NCI-H146 (cell line): ENCODE data around the gene METTL14.

Source experiments
- DNase-seq: peaks from one replicate; lab custom pipeline; 2025; lab: John Stamatoyannopoulos, UW

Gene METTL14

DNA sequence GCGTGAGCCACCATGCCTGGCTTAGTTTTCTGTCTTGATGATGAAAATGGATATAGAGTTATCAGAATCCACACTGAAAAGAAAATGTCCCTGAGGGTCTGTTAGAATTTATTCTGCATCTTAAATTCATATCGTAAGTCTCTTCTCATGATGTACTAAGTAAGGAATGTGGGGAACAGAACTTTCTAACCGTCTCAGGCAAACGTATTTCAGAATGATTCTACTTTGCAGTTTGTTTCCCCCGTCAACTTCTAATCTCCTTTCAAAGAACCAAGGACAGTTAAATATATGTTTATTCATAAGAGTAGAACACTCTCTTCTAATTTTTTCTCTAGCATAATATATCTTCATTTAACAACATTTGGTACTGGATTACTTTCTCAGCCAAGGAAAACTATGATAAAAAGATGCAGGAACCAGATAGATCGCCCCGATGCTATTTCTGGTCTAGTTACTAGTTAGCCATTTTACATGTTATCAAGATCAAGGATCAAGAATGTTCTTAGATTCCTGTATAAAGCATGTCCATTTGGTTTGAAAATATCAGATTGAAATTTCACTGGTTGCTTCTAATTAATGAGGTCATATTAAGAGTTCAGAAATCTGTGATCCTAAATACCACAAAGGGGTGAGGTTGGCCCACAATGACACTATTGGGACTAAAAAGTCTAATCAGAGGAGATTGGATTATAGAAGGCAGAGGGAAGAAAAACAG, 49.5 kb downstream of the METTL14 start:
- no peak for DNase-seq

DNA sequence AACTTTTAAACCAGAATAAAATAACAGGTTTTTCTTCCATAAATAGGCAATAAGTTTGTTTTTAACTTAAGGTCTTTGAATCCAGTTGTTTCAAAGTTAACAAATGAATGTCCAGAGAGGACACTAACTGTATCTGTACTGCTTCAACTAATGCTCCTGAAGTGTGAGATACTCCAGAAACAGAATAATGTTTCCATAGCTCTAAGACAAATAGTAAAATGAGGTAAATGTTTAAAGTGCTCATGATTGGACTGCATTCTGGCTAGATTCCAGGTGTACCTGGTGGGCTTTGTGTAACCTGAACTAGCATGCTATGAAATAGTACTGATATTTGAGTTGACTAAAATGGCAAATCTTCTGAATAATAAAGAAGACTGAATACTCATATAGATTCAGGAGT, 51.7 kb downstream of the METTL14 start:
- DNase-seq = peak; percentile 13

DNA sequence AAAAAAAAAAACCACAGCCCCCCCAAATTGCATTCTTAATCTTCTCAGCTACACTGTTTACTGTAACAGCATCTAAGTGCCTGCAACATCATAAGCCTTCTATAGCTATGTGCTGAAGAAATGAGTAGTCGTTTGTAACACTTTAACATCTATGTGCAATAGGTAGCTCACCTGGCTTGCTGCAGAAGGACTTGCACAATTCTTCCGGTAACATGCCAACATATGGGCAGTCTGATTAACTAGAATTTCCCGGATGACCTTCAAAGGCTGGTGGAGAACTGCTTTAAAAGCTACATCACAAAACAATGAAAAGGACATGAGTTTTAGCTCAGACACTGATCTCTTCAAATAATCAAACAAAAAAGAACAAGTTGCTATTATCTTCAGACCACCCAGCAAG, 52.9 kb downstream of the METTL14 start:
- DNase-seq = no peak

DNA sequence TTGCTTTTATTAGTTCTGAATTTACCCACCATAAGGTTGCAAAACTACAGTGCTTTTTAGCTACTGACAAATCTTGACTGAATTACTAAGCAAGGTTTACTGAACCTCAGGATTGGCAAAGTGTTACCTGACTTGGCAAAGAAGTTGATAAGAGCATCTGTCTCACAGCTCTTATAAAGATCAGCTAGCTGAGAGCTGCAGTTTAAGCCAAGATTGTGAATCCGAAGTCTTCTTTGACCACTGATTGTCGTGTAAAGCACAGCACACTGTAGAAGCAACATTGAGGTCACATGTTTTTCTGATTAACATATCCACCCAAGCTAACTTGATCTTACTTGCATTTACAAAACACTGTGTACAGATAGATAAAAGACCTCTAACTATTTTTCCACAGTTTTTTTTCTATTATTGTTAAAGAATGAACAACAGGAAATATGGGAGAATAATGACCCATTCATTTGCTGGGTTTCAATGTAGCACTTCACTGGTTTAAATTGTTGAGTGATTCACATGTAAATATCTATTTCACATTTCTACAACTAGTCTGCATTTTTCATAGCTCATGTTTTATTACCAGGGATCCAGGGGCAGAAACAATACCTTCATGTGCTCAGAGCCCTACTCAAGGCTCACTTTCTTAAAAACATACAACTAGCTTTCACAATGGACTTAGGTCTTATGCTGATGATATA, 54.0 kb downstream of the METTL14 start:
- no peak for DNase-seq

DNA sequence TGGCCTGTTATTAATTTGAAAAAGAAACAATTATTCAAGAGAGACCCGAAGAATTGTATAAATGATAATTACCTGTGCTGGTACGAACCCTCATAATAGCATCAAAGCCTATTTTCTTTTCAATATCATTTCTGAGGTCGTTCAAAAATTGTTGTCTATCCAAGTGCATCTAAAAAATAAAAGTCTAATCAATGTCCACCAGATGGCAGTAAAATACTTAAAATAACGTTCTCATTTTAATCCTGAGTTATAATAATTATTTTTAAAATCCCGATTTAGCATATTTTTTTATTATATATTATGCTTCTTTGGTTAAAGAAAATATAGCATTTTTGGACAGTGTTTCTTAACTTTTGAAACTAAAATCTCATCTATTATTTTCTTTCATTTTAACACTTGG, 55.7 kb downstream of the METTL14 start:
- peak; percentile 4 for DNase-seq

DNA sequence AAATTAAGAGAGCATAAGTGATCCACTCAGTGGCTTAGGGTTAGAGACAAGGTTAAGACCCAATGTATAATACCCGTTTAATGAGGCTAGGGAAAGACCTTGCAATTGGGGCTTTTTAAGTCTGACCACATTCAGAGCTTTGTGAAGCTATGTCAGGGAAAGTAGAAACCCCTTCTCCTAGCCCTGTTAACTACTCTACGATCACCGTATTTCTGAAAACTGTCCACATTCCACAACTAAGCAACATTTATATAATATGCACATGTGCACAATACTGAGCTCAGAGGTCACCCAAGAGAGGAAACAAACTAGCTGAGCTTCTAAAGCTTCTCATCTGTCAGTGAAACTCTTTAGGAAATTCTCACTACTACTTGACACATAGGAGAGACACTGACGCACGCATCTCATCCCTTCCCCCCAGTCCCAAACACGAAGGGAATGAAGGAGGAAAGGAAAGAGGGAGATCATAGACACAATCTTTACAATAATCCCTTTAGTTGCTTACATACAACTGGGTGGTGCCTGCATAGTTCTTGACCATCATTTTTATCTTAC, 56.2 kb downstream of the METTL14 start:
- DNase-seq = no peak

DNA sequence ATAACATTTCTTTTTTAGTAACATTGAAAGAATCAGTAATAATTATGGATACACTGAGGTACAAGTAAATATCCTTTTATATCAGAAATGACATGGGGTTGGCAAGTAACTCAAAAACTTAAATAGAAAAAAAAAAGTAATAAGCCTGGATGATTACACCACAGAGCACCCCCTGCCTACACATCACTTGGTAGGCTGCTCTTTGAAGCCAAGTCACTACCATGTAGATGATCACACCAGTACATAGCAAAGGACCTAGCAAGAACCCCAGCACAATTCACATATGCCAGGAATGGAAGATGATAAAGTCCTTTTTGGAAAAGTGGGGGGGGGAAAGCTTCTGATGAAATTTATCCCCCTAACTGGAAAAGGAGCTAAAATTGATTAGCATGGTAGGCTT, 56.9 kb downstream of the METTL14 start:
- DNase-seq = no peak

DNA sequence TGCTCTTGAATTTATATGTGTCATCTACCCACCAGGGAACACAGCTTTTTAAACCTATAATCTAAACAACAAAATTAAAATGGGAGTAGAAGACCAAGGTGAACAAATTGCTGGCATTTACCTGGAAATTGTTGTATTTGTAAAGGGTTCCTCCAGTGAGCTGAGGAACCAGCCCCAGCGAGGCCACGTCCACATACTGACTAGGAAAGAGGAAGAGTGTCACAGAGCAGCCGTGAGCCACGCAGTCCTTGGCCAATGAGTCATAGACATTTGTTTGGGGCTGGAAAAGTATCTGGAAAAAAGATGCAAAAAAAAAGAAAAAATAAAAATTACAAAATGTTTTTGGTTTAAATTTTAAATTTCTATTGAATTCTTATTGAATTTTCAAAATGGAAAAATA, 58.7 kb downstream of the METTL14 start:
- DNase-seq = no peak

DNA sequence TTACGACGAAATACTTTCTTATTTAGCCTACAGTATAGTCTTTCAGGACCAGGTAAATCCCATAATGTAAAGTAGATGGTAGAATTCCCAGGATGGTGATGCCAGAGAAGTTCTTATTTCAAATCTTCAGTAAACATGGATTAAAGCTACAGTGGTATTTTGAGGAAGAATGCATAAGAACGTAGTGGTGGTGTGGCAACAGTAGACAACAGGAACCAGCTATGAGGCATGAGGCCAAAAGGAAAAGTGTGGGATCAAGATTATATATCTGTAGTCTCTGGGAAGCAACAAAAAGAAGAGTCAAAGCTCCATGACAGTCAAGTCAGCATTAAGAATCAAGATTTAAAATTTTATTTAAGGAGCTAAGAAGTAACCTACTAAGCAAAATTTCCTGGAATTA, 60.2 kb downstream of the METTL14 start:
- no peak for DNase-seq

DNA sequence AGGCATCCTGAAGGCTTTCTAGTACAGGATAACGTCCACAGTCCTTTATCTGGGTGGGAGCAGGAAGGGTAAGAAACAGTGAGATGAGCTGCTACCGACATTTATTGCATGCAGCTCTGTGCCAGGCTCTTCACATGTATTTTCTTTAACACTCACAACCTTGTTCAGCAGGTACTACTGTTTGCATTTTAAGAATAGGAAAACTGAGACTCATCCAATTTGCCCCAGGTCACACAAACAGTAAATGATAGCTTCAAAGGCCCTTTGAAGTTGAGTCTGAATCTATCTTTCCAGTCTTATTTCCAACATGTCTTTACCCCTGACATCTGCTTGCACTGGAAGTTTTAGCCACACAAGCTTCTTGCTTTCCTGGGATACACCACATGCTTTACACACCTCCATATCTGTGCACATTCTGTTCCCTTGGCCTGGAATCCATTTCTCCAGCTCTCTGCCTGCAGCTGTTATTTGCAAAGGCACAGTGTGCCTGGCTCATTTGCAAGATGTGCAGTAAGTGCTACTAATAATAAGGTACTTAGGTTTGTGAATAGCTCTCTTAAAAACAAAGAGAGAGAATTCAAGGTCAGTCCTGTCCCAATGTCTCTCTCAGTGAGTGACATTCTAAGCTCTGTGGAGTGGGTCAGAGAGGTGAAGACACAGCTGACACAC, 61.2 kb downstream of the METTL14 start:
- no peak for DNase-seq

DNA sequence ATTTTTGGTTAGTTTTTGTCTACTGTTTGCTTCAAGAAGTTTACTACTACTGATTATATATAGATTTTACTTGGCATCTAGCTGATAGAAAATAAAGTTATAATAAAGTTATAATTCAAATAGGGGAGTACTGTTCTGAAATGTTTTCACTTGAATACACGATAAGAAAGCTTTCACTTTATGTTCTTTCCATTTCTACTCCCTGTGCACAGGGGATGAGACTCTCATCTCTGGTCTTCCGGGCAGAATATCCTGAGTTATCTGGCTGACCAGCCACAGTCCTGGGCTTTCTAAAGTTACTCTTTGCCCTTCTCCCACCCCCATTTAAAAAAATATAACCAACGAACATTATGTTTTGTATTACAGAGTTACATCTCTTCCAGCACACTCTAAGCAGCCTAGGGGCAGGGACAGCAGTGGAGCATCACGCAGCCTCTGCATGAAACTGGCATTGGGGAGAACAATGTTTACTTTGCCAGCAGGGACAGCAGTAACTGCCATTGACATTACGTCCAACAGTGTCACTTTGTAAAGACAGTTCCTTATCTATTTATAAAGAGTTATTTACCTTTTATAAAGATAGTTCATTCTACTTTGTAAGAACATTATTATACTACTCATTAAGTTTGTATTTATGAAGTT, 64.3 kb downstream of the METTL14 start:
- DNase-seq = peak; percentile 81

DNA sequence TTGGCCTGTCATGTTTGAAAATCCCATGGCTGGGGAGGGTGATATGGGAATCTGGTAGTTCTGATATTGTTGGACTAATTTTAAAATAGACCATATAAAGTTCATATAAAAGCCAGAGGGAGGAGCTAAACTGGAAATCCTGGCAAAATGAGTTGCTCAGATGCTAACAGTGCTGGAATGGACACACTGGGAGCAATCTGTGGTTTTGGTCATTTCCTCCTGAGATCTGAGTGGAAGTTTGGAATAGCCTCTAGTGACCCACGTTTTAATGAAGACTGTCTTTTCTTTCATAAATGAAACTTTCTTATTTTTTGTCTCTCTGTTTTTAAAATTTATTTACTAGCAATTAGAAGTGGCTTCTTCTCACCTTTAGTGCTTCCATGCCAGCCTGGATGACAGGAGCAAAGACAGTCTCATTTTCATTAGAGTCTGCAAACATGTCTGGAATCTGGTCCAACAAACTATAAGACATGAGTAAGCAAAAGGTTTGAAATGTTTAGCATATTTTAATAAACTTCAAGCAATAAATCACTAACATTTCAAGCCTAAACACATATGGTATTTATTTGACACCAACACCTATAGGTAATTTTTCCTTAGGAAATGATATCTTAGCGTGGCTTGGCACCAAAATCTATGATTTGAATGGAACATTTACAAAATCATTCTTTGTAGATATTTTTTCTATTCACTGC, 66.6 kb downstream of the METTL14 start:
- no peak for DNase-seq

DNA sequence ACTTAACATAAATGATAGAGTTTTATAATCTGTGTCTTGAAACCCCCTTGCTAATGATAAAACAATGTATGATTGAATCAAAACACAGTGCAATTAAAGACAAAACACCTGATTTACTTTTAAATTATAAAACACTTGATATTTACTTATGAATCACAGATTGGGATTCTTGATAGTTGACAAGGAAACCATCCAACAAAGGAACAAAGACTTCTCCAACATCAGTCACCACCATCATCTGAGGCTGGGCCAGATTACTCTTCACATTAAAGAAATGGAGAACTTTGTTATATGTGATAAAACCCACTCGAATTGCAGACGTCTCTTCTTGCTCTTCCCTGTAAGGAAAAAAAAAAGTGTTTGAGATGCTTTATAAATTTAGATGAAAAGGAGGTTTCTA, 67.4 kb downstream of the METTL14 start:
- no peak for DNase-seq

DNA sequence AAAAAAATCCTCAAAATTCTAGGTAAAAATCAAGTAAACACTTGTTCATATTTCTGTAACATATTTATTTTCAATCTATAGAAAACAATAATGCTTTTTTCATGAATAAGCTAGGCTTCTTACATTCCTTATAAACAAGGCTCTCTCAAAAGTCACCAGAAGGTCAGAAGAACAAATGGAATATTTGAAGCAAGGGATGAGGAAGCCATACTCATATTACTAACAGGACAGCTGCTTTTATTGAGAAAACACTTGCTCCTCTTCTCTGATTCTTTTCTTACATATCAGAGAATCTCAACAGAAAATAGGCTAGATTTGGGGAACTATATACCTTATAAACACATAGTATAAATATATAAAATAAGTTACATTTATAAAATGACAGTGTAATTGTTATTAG, 67.9 kb downstream of the METTL14 start:
- no peak for DNase-seq

DNA sequence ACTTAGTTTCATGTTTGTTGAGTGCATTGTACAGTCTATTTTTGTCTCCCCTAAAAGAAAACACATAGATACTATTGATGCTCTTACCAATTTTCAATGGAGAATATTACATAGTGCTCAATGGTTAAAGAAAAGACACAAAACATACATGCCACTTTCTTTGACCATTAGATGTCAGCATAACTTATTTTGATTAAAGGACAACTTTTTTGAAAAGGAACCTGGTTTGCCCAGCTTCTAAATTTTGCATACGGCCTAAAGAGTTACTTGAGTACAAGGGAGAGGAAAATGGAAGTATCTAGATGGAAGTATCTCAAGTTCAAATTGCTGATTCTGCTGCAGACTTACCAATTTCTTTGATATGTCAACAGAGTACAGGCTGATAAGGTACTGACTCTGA, 68.5 kb downstream of the METTL14 start:
- DNase-seq = no peak

DNA sequence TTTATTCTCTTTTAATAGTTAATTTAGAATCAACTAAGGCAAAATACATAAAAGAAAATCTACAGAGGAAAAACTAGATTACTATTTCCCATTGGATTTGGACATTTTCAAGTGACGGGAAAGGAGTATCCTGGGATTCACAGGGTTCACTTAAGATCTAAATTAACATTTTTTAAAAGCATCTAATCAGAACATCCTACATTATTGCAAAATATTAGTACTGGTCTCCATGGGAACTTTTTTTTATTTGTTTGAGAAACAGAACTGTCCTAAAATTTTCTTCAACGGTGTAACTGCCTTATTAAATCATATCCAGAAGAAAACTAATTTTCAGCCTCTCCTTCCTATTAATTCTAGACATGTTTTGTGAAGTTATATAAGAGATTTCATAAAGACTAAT, 69.7 kb downstream of the METTL14 start:
- DNase-seq = no peak

DNA sequence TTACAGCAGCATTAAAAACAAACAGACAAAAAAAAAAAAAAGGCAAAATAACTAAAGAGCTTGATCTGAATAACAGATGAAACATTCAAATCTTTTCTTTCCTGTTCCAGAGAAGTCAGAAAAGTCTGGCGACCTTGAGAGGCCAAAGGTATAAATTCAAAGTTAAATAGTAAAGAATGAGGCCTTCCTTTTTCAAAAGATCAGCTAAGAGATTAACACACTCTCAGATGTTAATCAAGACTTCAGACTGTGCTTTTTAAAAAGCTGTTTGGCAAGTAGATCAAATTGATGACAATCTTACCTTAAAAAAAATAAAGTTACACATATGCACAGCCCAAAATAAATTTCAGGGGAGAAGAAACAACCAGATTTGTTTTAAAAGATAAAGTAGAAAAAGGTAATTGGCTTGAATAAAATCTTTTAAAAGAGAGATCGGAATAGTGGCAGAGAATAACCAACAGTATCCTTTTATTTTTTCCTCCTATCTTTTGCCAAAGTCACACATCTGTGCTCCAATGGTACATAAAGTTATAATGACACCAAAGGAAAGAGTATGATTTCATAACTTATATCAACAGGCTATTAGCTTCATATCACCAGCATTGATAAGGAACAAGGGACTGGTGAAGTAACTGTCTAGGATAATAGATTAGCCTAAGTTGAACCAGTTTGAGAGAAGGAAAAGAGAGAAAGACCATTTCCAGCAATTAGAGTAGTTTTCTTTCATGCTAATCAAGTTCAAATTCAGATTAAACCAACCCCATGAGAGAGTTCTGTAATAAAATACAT, 70.4 kb downstream of the METTL14 start:
- no peak for DNase-seq

DNA sequence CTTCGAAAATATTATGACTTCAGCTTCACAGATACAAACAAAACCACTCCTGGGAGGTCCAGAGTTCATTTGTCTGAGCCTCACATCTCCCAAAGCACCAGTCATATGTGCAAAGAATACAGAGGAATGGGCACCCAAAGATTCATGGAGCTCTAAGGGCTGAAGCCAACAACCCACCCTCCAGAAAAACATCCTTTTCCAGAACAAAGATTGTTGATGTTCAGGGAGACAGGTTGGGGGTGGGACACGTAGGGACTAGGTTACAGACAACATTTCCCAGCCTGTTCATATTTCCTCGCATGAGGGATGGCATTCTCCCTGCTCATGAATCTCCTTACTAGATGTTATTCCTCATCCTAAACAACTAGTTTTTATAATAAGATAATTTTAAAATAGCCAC, 71.2 kb downstream of the METTL14 start:
- no peak for DNase-seq

DNA sequence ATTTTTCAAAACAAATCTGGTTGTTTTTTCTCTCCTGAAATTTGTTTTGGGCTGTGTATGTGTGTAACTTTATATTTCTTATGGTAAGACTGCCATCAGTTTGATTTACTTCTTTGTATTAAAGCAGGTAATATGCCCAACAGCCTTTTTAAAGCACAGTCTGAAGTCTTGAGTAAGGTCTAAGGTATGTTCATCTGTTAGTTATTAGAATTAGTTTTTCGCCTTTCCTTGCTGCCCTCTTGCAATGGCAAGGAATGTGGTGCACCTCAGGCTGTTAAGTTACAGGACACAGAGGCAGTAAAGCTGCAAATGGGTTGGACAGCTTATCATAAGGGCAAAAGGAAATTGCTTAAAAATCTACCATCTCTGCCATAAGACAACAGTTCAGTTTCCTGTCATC, 71.8 kb downstream of the METTL14 start:
- DNase-seq = no peak

DNA sequence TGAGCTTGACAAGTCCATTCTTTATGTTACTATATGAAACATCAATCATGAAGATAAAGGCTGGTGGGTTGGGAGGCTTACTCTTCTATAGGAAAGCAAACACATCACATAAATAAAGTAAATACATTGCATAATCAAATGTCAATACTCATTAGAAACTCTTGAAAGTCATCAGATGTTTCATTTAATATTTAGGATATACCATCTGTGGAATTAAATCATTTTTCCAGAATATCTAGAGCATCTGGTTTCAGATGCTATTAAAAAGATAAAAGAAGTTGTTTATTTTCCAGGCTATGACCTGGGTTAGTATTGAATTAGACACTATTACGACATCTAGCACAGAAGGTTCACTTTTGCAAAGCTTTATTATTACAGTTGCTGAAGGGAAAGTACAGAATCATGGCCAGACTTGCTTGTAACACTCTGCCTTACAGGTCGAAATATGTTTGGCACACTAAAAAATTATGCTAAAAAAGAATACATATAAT, 72.6 kb downstream of the METTL14 start:
- no peak for DNase-seq

DNA sequence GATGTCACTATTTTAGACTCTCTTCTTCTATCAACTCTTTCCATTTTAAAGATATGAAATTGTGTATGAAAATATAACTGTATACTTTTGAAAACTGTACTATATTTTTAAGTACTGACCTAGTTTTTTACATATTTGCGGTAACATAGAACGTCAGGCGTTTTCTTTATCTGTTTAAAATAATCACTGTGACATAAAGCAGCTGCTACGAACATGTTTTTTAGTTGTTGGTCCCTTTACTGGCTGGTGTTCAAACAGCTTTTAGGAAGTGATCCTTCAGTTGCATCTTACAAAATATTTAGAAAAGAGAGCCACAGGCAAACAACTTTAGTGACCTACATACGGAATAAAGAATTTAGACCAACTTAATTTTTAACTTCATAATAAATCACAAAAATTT, 73.1 kb downstream of the METTL14 start:
- DNase-seq = no peak
